ENCODE measurements around the gene SLC46A2. TPM values are rescaled to one million over a fixed set of nuclear protein-coding genes. Genes with fewer than 3 reads are reported as not detected.

SLC46A2 gene
- total and polyA plus RNA-seq, 11 donors: 0.08 to 0.45 (median 0.18) TPM; not detected in 7

DNA sequence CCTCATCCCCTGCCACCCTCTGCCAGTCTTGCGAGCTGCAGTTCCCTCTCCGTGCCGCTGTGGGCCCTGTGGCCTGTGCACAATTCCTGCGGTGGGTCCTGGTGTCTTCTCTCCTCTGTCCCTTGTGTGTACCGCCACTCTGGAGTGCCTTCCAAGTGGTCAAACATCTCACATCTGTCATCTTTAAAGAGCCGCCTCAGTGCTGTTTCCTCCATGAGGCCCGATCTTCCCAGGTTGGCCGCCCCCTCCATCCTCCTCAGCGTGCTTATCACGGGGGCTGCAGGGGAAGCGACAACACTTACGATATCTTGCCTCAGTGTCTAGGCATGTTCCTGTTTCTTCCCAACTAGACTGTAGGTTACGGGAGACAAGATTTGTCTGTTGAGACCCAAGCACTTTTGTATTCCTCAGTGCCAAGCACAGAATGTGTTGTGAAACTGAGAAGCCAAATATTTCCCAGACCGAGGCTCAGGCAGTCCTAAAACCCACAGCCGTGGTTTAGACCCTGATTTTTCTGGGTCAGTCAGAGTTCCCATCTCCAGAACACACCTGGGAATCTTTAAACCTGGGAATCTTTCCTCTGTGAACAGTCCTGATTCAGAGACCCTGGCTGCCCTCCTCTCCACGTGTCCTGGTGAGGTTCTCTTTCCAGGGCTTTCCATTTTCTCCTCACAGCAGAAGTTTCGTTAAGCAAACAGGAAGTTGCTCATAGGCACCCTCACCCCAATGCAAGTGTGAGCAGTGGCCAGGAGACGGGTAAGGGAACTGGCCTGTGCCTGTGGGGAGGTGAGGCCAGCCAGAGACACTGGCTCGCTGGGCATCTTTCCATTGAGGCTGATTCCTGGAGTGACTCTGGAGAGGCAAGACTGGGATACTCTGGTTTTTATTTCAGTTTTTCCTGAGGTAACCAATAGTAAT lies 28.8 kb downstream of the SLC46A2 start:
- no peak for TF ChIP-seq POLR2A (IDR thresholded peaks at IDR 0.05)
- TF ChIP-seq CTCF (IDR thresholded peaks at IDR 0.05): no peak
- intact Hi-C loops (cut with DNase I): no loop called here
- Histone ChIP-seq H3K27me3 (no peaks in the 10 kb centered on the region), H3K4me1 (peaks cover 0 to 70% (median 4%) of the 10 kb centered on the region in 12 donors), H3K27ac (peak overlapping the region in 9 of 12 donors; percentile 6 to 92 (median 33)), H3K4me3 (peak overlapping the region in 1 of 12 donors; percentile 15), H3K36me3 (peaks cover 0 to 4% (median 0%) of the 10 kb centered on the region in 9 donors), H3K9me3 (no peaks in the 10 kb centered on the region)
- DNase-seq (peak in 4 of 5 donors; percentile 37 to 61 (median 45)), ATAC-seq (peak; percentile 39 to 75 (median 66))
- WGBS, 4 donors: 67 to 80% (median 71%) methylated on average over 19 of the region's 19 CpGs

DNA sequence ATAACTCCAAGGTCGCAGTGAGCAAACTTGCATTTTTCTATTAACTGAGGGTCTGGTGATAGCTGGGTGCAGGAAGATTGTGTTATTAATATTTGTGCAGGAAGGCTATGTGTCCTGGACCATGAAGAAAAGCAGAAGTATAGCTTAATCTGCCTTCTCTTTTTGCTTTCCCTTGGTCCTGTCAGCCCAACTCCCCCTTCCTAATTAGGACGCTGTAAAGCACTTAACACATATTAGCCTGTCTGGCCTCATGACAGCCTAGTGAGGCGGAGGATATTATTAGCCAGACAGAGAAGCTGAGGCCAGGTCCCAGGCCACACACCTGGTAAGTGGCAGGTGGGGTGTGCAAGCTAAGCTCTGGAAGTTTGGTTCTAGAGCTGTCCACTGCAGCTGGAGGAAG lies 29.5 kb downstream of the SLC46A2 start:
- H3K27ac ChIP-seq: peak overlapping the region in 7 of 12 donors; percentile 6 to 92 (median 25)
- WGBS, 4 donors: 52 to 63% (median 58%) methylated on average over 3 of the region's 3 CpGs
- H3K4me1 ChIP-seq: peaks cover 0 to 74% (median 4%) of the 10 kb centered on the region in 12 donors
- DNase-seq (no peak), ATAC-seq (peak; percentile 5 to 32 (median 13))
- H3K4me3 ChIP-seq: peak overlapping the region in 1 of 12 donors; percentile 15
- no peaks in the 10 kb centered on the region for H3K27me3 ChIP-seq
- H3K36me3 ChIP-seq: peaks cover 0 to 4% (median 0%) of the 10 kb centered on the region in 9 donors
- intact Hi-C loops (cut with DNase I): no loop called here
- no peaks in the 10 kb centered on the region for H3K9me3 ChIP-seq
- TF ChIP-seq POLR2A (IDR thresholded peaks at IDR 0.05): no peak
- no peak for TF ChIP-seq CTCF (IDR thresholded peaks at IDR 0.05)

DNA sequence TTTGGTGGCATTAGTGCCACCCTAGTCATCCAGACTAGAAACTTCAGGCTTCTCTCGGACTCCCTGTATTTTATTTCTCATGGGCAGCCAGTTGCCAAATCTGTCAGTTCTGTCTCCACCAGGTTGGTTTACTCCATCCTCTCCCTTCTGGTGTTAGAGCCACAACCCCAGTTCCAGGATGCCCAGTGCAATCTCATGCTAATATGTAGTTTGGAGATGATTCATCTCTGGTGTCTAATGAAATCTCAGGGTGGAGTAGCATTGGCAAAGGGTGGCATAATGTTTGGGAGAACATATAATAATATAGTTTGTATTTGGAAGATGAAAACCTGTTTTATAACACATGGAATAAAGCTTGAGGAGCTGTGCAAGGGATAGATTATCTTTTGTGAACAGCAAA lies 30.2 kb downstream of the SLC46A2 start:
- Histone ChIP-seq H3K36me3 (peaks cover 0 to 4% (median 0%) of the 10 kb centered on the region in 9 donors), H3K4me3 (no peak overlapping the region), H3K9me3 (no peaks in the 10 kb centered on the region), H3K27ac (peak overlapping the region in 1 of 12 donors; percentile 92), H3K27me3 (no peaks in the 10 kb centered on the region), H3K4me1 (peaks cover 0 to 76% (median 4%) of the 10 kb centered on the region in 12 donors)
- 91 to 100% (median 95%) methylated on average over 1 of the region's 1 CpG for WGBS, 4 donors
- TF ChIP-seq CTCF (IDR thresholded peaks at IDR 0.05) (no peak), POLR2A (IDR thresholded peaks at IDR 0.05) (no peak)
- intact Hi-C loops (cut with DNase I): no loop called here
- ATAC-seq (no peak), DNase-seq (no peak)

DNA sequence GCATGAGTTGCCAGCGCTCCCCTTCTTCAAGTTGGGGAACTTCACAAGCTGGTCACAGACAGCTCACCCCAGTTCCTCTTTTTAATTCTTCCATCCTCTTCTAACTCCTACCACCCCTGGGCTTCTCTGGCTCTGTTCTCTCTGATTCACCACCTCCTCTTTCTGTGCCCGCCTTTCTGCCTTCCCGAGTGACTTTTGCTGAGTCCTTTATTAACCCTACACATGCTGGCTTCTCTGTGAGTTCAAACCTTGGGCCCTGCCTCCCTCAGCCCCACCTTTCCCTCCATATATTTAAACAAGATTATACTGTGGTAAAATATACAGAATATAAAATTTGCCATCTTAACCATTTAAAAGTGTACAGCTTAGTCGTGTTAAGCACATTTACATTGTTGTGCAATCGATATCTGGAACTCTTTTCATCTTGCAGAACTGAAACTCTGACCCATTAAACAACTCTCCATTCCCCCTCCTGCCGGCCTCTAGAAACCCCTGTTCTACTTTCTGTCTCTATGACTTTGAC lies 32.0 kb downstream of the SLC46A2 start:
- Histone ChIP-seq H3K9me3 (no peaks in the 10 kb centered on the region), H3K36me3 (peaks cover 0 to 6% (median 0%) of the 10 kb centered on the region in 9 donors), H3K27me3 (no peaks in the 10 kb centered on the region), H3K27ac (peak overlapping the region in 1 of 12 donors; percentile 92), H3K4me3 (no peak overlapping the region), H3K4me1 (peaks cover 0 to 74% (median 4%) of the 10 kb centered on the region in 12 donors)
- ATAC-seq (peak in 3 of 4 donors; percentile 27 to 53 (median 52)), DNase-seq (no peak)
- TF ChIP-seq POLR2A (IDR thresholded peaks at IDR 0.05): no peak
- TF ChIP-seq CTCF (IDR thresholded peaks at IDR 0.05): no peak
- intact Hi-C loops (cut with DNase I): no loop called here
- 69 to 74% (median 71%) methylated on average over 6 of the region's 6 CpGs for WGBS, 4 donors

Measured in heart left ventricle (tissue), 16 donors.